T-helper 22 cell (primary cell): ENCODE data around the gene IGSF9B.
A peak's percentile ranks its signal among the peaks of the same experiment; 100 is the strongest.

ENCODE experiments used
- DNase-seq: peaks from one replicate; pipeline ENCODE4 v3.0.0-alpha.2; 2020; ENCODE audit warnings: low read depth

The IGSF9B gene

GRCh38 chr11:133983660-133984316 lies 27.0 kb upstream of the IGSF9B start:
- DNase-seq = no peak

DNA sequence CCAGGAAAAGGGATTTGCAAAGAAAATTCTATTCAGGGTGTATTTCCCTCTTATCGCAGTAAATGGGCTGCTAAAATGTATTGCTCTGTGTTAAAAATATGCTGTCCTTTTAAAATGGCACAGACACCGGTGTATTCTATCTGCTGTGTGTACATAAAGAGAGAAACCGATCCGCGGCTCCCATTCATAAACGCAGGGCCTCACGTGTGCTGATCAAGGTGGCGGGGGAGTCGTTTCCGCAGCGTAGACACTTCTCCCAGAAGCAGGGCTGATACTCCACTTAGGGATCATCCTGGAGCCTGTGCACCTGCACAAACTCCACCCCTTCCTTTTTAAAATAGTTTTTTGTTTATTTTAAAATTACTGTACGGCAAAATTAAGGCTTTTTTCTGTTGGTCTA lies 26.1 kb upstream of the IGSF9B start:
- no peak for DNase-seq

- no peak for DNase-seq
Measured at GRCh38 chr11:133982151-133982550, 25.4 kb upstream of the IGSF9B start.

DNA sequence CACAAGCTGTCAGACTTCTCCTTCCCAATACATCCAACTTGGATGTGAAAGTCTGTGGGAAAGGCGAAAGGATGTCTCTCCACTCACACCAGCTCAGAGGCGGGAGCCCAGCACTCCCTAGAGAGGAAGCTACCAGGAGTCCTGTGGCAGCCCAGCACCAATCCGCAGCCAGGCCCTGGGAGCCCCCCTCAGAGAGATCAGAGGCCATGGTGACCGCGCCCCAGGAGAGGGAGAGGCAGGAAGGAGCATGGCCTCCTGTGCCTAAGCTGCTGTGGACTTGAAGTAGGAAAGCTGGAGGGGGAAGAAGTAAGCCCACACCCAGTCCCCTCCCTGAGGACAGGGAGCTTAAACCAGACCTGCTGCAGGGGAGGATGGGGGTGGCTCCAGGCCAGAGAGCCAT lies 24.4 kb upstream of the IGSF9B start:
- no peak for DNase-seq

GRCh38 chr11:133980665-133981064 lies 23.9 kb upstream of the IGSF9B start:
- no peak for DNase-seq

GRCh38 chr11:133978794-133979193 lies 22.0 kb upstream of the IGSF9B start:
- no peak for DNase-seq

GRCh38 chr11:133977067-133977677 lies 20.4 kb upstream of the IGSF9B start:
- no peak for DNase-seq

GRCh38 chr11:133975488-133975849 lies 18.7 kb upstream of the IGSF9B start:
- DNase-seq = no peak

DNA sequence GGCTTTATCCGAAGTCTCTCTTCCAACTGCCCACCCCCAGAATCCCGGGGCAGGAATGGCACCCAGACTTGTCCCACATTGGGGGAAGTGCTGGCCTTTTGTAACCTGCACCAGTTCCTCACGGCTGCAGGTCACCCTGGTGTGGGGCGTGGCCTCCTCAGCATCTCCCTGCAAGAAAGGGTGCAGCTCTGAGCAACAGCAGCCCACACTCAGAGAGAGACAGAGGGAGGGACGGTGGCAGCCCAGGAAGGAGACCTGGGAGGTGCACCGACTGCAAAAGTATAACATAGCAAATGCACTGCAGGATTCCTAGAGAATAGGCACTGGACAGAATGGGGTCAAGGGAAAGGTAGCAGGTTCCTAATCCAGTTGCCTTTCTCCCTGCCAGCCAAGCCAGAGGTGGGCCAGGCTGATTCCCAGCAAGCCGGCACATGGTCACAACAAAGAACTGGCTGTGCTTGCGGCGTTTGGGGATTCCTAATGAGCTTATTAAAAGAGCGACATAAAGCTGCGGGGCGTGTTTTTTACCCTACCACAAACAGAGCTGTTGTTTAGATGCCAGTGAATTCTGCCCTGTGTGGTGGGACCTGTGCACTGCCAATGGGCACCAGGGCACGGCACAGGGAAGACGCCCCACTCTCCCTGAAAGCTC lies 18.2 kb upstream of the IGSF9B start:
- DNase-seq = no peak

- DNase-seq = no peak
Measured at GRCh38 chr11:133971881-133972280, 15.1 kb upstream of the IGSF9B start.

- no peak for DNase-seq
Measured at GRCh38 chr11:133969112-133969511, 12.3 kb upstream of the IGSF9B start.

DNA sequence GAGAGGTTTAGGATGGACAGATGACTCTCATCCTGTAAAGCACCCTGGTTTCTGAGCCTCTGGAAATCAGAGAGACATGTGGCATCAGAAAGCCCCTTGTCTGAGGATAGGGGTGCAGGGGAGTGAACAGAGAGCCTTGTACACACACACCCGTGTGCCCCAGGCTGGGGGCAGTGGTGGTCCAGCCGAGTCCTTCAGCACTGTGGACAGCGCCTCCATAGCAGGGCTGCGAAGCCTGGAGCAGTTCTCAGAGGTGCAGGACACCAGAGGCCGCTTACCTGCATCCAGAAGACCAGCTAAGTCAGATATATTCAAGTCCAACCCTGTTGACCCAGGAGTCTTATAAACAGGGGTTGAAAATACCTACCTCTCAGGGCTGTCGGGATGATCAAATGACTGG lies 11.5 kb upstream of the IGSF9B start:
- DNase-seq = no peak

GRCh38 chr11:133967599-133968238 lies 11.0 kb upstream of the IGSF9B start:
- DNase-seq = no peak

GRCh38 chr11:133966921-133967598 lies 10.3 kb upstream of the IGSF9B start:
- no peak for DNase-seq

DNA sequence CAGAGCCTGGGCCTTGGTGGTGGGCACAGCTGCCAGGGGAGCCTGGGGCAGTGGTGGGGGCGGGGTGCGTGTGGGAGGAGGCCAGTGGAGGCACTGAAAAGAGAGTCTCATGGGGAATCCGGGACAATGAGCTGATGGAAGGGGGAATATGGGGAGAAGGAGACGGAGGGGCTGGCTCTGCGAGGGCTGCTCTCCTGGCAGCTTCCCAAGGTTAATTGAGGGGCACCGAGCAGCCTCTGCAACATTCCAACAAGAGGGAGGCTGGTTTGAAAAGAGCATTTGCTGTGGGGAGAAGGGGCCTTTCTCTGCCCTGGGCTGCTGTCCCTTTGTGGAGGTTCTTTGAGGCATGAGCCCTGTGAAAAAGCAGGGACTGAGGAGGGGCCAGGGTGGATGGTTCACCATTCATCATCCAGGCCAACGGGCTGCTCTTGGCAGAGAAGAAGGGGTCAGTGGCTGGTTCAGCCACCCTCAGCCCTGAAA lies 9.4 kb upstream of the IGSF9B start:
- no peak for DNase-seq

DNA sequence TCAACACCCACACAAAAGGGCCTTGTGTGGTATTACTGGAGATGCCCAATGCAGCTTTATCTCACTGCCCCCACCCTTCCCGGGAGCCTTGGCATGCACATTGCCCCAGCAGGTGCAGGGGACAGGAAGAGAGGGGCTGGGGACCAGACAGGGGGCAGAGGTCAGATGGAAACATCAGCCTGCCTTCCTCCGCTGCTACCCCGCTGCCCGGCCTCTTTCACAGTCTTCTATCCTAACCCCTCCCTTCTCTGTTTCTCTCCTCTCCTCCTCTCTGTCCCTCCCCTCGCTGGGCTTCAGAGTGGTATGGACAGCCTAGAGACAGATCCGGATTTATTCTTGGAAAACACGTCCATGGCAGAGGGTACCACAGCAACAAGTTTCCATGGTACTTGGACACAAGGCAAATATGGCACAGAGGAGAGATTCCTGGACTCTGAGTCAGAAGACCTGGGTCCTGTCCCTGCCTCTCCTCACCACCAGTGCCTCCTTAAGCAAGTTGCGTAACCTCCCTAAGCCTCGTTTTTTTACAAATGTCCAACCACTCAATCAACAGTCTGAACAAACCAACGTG lies 8.3 kb upstream of the IGSF9B start:
- no peak for DNase-seq

- DNase-seq = no peak
Measured at GRCh38 chr11:133964356-133964755, 7.6 kb upstream of the IGSF9B start.

GRCh38 chr11:133961890-133962289 lies 5.1 kb upstream of the IGSF9B start:
- DNase-seq = no peak

- DNase-seq = no peak
Measured at GRCh38 chr11:133957900-133958299, 1.1 kb upstream of the IGSF9B start.

GRCh38 chr11:133955945-133956421 lies 785 bp downstream of the IGSF9B start:
- DNase-seq = no peak

DNA sequence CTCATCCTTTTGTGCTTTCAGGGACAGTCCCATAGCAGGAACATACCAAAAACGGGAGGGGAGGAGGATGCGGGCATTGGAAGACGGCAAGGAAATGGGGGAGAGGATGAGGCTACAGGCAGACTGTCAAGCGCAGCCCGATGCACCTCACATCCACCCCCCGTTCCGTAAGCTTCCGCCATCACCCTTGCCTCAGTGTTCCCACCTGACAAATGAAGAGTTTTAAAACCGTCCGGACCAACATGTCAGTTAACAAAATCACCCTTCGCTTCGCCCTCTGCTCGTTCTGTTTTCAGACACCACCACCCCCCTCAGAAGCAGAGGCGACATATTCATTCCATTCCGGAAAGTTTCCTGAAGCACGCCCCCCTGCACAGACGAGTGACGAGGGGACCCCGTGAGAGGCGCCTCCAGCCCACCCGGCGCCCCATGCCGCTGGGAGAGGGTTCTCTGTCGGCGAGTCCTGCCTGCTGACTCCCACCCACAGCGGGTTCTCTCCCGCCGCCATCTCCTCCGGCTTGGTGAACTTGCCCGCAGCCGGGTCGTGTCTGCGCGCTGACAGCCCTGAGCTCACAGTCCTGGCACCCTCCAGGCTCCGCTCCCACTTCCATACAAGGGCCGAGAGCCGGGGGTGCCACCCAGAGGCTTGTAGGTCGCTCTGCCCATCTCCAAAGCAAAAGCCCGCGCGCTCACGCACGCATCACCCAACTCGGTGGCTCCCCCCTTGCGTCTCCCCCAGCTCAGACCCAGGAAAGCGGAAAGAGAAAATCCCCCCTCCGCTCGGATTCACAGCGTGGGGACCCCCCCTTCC lies 1.5 kb downstream of the IGSF9B start:
- DNase-seq = peak; percentile 20
